Retinal pigment epithelial cell (primary cell): ENCODE data around the gene NDRG4.

ENCODE experiments used
- DNase-seq: peaks from one replicate; pipeline ENCODE4 v3.0.0-alpha.2; 2010; ENCODE audit warnings: low read depth
- H3K4me3 ChIP-seq: 2 replicates; pipeline ENCODE4 v1.5.1; 2011; ENCODE audit warnings: mild to moderate bottlenecking, low read length, control low read depth, moderate library complexity
- CTCF ChIP-seq: conservative IDR thresholded peaks from 2 replicates; pipeline ENCODE4 v1.5.1; 2011; ENCODE audit warnings: low read depth, low read length, control low read depth, inconsistent platforms

NDRG4 gene

GRCh38 chr16:58499615-58500351, at the start of gene NDRG4:
Gene NDRG4 (plus strand): TSS chr16:58500143. CDS start chr16:58500249, 106 bp downstream.
- peak; percentile 65 for DNase-seq
- peak within 1 kb of the TSS; percentile 60 for H3K4me3 ChIP-seq
- no peak for TF ChIP-seq CTCF

- DNase-seq: no peak
- no peak for TF ChIP-seq CTCF
- no peak overlapping the region for H3K4me3 ChIP-seq
Measured at GRCh38 chr16:58450590-58450989, 49.4 kb upstream of the NDRG4 start.

- no peak for TF ChIP-seq CTCF
- no peak for DNase-seq
- no peak overlapping the region for H3K4me3 ChIP-seq
Measured at GRCh38 chr16:58451265-58451689, 48.7 kb upstream of the NDRG4 start.

- DNase-seq: no peak
- no peak for TF ChIP-seq CTCF
Measured at GRCh38 chr16:58451945-58452401, 48.0 kb upstream of the NDRG4 start.

GRCh38 chr16:58452640-58453039, 47.3 kb upstream of the NDRG4 start:
- no peak overlapping the region for H3K4me3 ChIP-seq
- DNase-seq: no peak
- TF ChIP-seq CTCF: no peak

More at GRCh38 chr16:58451945-58452401, 48.0 kb upstream of the NDRG4 start:
- H3K4me3 ChIP-seq: no peak overlapping the region

GRCh38 chr16:58454178-58454577, 45.8 kb upstream of the NDRG4 start:
- no peak for DNase-seq
- no peak overlapping the region for H3K4me3 ChIP-seq
- no peak for TF ChIP-seq CTCF

- no peak for TF ChIP-seq CTCF
- no peak overlapping the region for H3K4me3 ChIP-seq
- DNase-seq: no peak
Measured at GRCh38 chr16:58454856-58455255, 45.1 kb upstream of the NDRG4 start.
